Measurements from ENCODE around the gene PLN. TPM values are rescaled to one million over a fixed set of nuclear protein-coding genes. Genes with fewer than 3 reads are reported as not detected.
A peak's percentile ranks its signal among the peaks of the same experiment; 100 is the strongest.

PLN gene
- polyA plus RNA-seq, 4 donors = 5.2 to 8.1 (median 7.1) TPM

DNA sequence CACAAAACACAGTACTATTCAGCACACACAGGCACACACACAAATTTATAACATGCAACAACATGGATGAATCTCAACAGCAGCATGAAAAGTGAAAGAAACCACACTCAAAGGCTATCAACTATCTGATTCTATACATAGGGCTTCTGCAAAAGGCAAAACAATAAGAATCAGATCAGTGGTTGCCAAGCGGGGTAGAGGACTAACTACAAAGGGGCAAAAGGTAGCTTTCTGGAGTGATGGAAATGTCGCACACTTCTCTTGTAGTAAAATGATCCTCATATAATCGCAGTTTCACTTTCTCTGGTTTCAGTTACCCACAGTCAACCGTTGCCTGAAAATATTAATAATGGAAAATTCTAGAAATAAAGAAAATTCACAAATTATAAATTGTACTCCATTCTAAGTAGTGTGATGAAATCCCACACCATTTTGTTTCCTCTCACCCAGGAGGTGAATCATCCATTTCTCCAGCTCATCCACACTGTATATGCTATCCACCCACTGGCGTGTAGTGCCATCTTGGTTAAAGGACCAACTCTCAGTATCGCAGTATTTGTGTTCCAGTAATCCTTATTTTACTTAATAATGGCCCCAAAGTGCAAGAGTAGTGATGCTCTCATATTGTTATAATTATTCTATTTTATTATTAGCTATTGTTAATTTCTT, 12.8 kb upstream of the PLN start:
- DNase-seq (ENCODE audit: low read depth in 4 of 4, low spot score in 3 of 4) = no peak

DNA sequence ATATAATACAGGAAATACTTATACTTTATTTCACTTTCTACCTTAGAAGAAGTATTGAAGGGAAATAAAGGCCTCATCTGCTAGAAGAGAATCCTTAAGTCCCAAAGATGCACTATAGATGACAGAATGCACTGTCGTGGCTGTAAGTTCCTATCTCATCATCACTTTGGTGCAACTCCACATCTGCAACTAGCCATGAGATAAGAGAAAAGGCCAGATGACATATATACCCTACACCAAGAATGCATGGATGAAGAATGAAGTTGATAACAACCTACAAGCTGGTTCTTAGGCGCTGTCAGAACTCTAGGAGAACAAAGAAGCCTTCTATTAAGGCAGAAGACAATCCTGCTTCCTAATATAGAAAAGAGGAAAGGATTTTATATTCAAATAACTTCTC, 11.6 kb upstream of the PLN start:
- DNase-seq (ENCODE audit: low read depth in 4 of 4, low spot score in 3 of 4) = no peak

DNA sequence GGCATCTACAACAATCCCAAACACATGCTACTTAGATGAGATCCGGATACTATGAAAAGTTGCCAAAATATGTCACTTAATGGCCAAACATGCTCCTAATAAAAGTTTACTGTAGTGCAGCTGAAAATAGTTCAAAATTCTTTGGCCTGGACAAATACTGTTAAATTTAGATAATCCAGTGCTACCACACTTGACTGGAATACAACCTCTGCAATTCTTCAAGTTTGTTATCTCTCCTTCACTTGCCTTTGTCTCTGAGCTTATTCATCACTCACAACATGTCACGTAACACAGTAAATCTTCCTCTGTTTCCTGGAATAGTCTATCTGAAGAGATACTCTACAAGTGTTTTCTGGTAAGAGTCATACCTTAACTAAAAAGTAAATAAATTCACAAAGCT, 10.5 kb upstream of the PLN start:
- no peak for DNase-seq (ENCODE audit: low read depth in 4 of 4, low spot score in 3 of 4)

DNA sequence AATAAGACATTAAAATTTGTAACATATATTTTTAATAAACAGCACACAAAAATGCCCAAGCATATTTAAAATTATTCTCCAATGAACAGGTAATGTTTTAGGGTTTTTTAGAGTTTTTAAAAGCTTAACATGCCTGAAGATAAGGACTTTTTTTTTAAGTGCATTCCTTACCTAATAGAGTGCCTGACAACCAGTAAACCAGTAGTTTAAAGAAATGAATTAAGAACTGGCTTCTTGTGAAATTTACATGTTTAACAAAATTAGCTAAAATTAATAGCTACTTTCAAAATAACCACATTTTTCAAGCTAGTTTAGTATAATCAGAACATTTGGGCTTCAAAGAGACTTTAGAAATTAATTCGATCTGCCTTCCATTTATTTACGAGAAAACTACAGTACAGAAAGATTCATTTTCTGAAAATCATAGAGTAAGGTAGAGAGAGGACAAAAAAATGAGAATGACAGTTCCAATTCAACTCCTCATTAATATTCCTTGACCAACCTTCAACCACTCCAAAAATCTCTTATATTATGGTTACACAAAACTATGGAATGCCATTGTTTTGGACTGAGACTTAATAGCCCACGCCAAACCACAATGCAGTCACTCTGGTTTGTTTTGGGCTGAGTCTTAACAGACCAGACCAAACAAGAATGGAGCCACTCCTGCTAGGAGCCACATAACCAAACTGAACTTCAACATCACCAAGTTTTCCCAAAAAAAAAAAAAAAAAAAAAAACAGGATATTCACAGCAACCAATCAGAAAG, 5.7 kb upstream of the PLN start:
- no peak for DNase-seq (ENCODE audit: low read depth in 4 of 4, low spot score in 3 of 4)

DNA sequence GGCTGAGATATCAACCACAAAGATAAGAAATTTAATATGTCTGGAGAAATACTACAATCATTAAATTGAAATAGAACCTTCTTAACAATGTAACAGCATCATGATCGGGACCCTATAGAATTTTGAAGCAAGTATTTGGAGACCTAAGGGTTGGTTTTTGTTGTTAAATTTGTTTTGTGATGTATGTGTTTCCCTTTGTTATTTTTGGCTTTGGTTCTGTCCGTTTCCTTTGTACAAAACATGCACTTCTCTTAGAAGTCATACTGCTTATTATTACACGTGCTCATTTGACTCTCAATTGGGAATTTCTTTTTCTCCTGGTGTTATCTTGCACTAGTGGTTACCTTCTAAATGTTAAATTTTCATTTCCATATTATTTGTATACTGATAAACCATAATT, 4.0 kb upstream of the PLN start:
- DNase-seq (ENCODE audit: low read depth in 4 of 4, low spot score in 3 of 4) = no peak

DNA sequence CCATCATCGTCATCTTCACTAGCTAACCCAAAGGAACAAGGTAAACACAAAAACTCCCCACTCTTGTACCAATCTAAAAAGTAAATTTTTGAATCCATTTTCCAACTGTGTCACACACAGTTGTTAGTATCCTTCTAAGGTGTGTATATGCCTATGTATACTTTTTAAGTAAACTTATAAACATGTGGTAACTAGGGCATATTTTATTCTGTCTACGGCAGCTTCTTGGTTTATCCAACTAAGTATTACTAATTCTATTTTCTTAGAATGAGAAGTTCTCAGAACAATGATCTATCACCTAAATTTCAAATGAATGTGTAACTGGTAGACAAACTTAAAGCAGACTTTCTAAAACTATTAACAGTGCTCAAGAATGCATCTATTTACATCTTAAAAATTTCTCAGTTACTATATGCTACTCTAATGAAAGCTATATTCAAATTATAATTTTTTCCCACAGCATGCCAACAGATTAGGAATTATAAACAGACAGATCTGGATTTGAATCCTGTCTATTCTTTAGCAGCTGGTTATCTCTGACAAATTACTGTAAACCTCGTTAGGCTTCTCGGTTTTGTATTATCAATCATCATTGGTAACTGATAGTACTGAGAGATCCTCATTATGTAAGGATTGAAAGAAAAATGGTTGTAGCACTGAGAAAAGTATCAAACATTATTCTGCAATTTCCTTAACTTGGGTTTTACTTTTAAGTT, 1.8 kb upstream of the PLN start:
- DNase-seq (ENCODE audit: low read depth in 4 of 4, low spot score in 3 of 4) = no peak

DNA sequence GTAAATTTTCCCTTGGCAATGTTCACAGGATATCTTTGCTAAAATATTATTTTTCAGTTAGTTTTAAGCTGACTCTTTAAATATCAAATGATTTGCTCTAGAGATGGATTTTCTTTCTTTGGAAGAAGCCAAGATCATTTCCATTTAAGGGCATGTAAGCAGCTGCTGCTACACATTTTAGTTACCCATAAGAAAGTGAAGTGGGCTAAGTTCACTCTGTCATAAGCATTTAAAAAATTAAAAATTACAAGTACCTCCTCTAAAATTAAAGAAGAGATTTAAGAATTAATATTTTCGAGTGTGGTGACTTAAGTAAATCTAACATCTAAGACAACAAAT, 1.2 kb upstream of the PLN start:
- no peak for DNase-seq (ENCODE audit: low read depth in 4 of 4, low spot score in 3 of 4)

DNA sequence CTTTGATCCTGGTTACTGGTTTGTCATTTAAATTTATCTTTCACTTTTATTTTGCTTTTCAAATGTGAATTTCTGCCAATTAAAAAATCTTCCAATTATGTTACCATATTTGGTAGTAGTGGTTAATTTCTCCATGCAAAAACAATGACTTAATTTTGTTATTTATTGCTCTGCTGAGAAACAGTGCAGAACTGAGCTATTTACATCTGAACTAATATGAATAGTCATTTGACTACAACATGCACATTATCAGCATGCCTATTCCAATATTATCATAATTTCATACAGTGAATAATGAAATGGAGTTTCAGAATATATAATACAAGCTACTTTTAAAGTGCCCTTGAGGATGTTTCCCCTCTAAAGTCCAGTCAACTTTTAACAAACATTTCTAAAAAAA, 517 bp downstream of the PLN start:
- no peak for DNase-seq (ENCODE audit: low read depth in 4 of 4, low spot score in 3 of 4)

DNA sequence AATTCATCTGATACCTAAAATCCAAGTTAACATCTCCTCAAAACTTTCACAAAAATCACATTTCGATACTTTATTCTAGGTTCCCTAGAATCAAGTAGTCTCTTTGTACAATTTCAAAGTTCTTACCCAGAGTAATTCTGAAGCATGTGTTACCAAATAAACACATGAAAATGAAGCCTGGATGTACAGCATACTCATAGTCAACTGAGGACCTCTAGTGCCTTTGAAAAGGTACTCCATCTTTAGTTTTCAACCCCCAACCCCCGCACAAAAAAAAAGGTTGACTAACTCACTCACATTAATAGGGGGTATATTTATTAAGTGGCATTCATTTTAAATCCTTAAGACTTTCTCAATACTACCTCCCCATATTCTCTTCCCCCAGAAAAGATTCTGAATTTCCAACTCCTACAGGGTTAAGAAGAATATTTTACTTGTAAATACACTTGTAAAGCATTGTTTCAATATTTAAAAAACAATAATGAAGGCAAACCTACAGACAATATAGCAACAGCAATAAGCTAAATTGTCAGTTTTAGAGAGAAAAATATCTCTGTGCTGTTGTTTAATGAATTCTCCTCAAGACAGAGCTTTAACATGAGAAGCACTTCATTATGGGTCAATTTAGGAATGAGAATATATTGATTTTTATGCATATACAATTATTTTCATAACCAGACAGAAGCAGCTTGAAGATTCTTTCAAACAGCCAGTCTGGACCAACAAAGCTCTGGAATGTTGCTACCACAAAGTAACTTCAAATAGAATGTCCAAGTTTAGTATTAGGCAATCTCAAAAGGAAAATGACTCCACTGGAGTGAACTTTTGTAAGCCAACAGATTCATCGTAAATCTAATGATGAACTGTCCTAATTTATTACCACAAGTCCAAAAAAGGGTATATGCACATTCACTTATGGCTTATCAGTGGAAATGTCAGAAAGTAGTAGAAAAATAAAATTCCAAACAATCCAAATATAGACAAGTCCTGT, 3.3 kb downstream of the PLN start:
- peak in 3 of 4 donors; percentile 9 to 22 (median 13) for DNase-seq (ENCODE audit: low read depth in 4 of 4, low spot score in 3 of 4)

DNA sequence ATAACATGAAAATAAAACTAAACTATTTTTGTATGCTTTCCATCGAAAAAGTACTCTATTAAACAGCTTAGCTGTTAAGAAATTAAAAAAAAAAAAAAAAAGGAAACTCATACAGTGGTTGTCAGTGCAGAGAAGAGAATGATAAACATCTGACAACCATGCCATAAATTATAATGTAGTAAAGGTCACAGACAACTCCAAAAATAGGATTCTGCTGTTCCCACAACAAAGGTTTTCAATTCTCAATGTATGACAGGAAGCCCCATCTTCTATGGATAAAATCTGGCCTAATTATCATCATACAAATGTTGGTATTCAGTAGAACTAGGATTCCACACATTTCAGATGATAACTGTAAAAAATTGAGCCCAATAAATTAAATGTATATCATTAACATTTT, 5.0 kb downstream of the PLN start:
- no peak for DNase-seq (ENCODE audit: low read depth in 4 of 4, low spot score in 3 of 4)

DNA sequence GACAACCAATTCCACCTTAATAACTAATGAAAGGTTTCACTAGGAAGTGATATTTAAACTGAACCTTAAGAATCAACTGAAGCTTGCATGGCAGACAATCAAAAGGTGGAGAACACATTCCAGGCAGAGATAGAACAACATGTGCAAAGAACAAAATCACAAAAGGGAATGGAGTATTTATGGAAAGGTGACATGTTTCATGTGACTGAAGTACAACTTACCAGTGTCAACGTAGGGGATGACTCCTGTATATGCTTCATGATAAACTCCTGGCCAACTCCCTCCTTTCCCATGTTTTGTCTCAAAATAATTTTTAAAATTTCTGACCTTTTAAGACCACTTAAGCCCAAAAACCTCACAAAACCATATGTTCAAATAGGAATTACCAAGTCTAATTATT, 6.6 kb downstream of the PLN start:
- no peak for DNase-seq (ENCODE audit: low read depth in 4 of 4, low spot score in 3 of 4)

DNA sequence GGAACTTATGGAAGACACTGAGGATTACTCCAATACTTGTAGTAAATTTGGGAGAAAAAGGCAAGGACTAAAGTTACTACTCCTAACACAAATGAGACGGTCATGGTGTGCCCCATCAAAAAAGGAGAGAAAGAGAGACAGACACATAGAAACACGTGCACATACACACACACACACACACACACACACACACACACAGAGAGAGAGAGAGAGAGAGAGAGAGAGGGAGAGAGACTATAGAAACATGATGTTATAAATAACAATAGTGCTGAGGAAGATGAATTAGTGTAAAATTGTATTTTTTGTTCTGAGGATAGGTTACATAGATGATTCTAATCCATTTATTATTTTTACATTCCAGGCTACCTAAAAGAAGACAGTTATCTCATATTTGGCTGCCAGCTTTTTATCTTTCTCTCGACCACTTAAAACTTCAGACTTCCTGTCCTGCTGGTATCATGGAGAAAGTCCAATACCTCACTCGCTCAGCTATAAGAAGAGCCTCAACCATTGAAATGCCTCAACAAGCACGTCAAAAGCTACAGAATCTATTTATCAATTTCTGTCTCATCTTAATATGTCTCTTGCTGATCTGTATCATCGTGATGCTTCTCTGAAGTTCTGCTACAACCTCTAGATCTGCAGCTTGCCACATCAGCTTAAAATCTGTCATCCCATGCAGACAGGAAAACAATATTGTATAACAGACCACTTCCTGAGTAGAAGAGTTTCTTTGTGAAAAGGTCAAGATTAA, 10.5 kb downstream of the PLN start:
- DNase-seq (ENCODE audit: low read depth in 4 of 4, low spot score in 3 of 4) = no peak

DNA sequence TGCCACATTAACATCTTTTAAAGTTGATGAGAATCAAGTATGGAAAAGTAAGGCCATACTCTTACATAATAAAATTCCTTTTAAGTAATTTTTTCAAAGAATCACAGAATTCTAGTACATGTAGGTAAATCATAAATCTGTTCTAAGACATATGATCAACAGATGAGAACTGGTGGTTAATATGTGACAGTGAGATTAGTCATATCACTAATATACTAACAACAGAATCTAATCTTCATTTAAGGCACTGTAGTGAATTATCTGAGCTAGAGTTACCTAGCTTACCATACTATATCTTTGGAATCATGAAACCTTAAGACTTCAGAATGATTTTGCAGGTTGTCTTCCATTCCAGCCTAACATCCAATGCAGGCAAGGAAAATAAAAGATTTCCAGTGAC, 11.6 kb downstream of the PLN start:
- no peak for DNase-seq (ENCODE audit: low read depth in 4 of 4, low spot score in 3 of 4)

DNA sequence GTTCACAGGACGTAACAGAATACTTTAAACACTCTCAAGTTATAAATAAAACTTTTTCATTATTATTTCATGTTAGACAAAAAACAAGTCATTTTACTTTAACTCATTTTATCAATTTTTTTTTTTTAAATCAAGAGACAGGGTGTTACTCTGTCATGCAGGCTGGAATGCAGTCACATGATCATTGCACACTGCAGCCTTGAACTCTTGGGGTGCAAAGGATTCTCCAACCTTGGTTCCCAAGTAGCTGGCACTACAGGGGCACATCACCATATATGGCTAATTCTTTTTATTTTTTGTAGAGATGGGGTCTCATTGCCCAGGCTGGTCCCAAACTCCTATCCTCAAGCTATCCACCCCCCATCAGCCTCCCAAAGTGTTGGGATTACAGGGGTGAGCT, 14.2 kb downstream of the PLN start:
- no peak for DNase-seq (ENCODE audit: low read depth in 4 of 4, low spot score in 3 of 4)

DNA sequence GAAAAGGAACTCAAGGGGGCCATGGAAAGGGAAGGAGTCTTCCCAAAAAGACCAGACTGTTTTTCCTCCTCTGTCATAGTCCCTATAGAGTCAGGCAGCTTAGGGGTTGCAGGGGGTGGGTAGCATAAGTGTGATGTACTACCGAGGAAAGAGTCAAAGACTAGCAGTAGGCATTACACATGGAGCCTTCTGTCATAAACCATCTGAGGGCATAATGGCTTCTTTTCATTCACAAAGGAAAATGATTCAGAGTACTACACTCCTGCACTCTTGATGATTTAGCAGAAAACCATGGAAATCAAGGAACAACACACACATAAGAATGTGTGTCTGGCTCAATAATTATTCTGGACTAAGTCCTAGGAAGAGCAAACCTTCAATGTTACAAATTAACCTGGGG, 14.9 kb downstream of the PLN start:
- DNase-seq (ENCODE audit: low read depth in 4 of 4, low spot score in 3 of 4) = peak in 1 of 4 donors; percentile 15

DNA sequence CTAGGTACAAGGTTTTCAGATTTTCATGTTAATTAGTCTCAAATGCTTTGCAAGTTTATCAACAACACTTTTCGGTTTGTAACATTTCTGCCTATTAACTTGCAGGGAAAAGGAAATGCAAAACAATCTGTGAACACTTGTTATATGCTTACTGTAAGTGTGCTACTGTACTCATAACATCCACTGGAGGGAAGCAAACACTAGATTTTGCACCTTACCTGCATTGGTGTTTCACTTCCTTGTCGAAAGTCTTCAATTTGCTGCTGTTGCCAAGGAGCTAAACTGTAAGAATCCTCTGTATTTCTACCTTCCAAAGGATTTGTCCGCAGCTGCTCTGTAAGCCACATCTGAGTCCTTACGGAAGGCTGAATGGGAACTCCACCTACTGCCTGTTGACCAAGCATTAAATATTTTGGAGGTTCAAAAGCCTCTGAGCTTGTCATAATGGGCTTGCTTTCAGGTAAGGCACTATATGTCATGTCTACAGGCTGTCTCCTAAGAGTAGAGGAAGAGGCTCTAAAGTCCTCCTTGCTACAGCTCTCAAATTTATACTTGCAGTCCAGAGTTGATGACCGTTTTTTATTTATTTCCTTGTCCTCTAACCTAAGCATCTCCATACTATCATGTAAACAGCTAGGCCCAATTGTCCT, 17.3 kb downstream of the PLN start:
- peak in 1 of 4 donors; percentile 31 for DNase-seq (ENCODE audit: low read depth in 4 of 4, low spot score in 3 of 4)

DNA sequence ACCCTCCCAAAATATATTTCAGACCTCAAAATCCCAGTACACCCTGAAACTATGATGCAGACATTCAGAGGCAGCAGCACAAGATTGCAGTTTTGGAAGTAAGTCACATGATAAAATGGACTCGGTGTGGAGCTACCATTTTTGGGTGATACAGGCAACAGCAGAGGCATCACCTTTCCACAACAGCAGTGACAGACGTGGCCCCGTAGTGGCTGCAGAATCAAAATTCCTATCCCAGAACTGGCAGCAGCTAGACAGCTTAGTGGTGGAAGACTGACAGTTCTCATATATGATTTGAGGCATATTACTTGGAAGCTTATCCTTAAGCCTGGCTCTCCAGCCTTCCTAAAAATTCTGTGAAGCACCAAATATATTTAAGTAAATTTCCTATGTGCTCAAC, 19.9 kb downstream of the PLN start:
- no peak for DNase-seq (ENCODE audit: low read depth in 4 of 4, low spot score in 3 of 4)

DNA sequence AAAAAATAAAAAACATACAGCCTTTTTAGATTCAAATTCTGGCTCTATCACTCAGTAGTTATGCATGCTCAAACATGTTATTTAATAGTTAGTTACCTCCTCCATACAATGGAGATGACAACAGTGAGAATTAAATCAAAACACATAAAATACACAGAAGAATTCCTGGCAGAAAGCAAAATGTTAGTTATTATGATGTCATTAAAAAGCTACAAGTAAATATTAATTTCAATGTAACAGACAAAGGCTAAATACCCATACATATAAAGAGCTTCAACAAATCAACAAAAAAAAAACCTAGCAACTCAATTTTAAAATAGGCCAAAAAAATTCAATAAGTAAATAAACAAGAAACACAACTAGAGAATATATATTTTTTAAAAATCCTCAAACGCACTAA, 21.4 kb downstream of the PLN start:
- no peak for DNase-seq (ENCODE audit: low read depth in 4 of 4, low spot score in 3 of 4)

DNA sequence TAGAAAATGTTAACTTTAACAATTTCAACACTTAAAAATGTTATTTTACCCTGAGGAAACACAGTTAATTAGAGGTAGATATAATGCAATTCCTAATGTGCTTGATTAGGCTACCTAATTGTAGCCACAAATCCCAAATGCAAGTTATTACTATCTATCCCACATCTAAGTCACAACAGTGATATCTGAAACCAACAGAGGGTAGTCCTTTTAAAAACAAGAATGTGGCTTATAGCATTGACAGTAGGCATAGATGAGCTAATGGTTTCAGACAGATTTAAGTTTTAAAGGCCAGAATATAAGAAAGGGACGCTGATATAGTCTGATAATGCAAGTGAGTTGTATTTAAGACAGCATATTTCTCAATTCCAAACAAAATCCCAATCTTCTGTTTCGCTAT, 23.0 kb downstream of the PLN start:
- no peak for DNase-seq (ENCODE audit: low read depth in 4 of 4, low spot score in 3 of 4)

Measured in right renal pelvis (tissue), 4 donors.